Sigmoid colon (tissue), 4 donors: ENCODE results near the gene LMBR1.

Experiments
- POLR2A ChIP-seq, 2 donors: fragments of 450-650 bp; IDR thresholded peaks; one replicate each; pipeline ENCODE4 v1.6.1; 2016; ENCODE audit warnings: antibody characterized with exemption in 2 of 2, mild to moderate bottlenecking in 2 of 2, moderate library complexity in 2 of 2
- POLR2AphosphoS5 ChIP-seq, 4 donors: sonication (generic); formaldehyde crosslinking; IDR thresholded peaks; one replicate each; pipeline ENCODE4 v1.6.1; 2017; ENCODE audit warnings: antibody characterized with exemption in 4 of 4
- TF ChIP-seq, protein P1 (sequence below), 4 experiments: fragments of 450-650 bp in 3 of 4; fragments of 200-600 bp in 1 of 4; IDR thresholded peaks; one replicate each; pipeline ENCODE4 v1.5.1; 2016 to 2019; ENCODE audit warnings: antibody characterized with exemption in 4 of 4, mild to moderate bottlenecking in 3 of 4, moderate library complexity in 2 of 4

DNA sequence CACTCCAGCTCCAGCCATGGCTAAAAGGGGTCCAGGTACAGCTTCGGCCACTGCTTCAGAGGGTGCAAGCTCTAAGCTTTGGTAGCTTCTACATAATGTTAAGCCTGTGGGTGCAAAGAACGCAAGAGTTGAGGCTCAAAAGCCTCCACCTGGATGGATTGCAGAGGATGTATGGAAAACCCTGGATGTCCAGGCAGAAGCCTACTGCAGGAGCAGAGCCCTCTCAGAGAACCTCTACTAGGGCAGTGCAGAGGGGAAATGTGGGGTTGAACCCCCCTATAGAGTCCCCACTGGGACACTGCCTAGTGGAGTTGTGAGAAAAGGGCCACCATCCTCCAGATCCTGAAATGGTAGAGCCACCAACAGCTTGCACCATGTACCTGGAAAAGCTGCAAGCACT is 263.1 kb downstream of the LMBR1 start:
- no peak for TF ChIP-seq POLR2A (IDR thresholded peaks at IDR 0.05)
- TF ChIP-seq, protein P1, sequence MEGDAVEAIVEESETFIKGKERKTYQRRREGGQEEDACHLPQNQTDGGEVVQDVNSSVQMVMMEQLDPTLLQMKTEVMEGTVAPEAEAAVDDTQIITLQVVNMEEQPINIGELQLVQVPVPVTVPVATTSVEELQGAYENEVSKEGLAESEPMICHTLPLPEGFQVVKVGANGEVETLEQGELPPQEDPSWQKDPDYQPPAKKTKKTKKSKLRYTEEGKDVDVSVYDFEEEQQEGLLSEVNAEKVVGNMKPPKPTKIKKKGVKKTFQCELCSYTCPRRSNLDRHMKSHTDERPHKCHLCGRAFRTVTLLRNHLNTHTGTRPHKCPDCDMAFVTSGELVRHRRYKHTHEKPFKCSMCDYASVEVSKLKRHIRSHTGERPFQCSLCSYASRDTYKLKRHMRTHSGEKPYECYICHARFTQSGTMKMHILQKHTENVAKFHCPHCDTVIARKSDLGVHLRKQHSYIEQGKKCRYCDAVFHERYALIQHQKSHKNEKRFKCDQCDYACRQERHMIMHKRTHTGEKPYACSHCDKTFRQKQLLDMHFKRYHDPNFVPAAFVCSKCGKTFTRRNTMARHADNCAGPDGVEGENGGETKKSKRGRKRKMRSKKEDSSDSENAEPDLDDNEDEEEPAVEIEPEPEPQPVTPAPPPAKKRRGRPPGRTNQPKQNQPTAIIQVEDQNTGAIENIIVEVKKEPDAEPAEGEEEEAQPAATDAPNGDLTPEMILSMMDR (IDR thresholded peaks at IDR 0.05): no peak
- TF ChIP-seq POLR2AphosphoS5 (IDR thresholded peaks at IDR 0.05): no peak
